Measurements from ENCODE around the gene INSIG1.

- TF ChIP-seq SP1 (IDR thresholded peaks at IDR 0.05): no peak
- TF ChIP-seq FOXA1 (IDR thresholded peaks at IDR 0.05): no peak
- no peak for TF ChIP-seq HDGF (IDR thresholded peaks at IDR 0.05; ENCODE audit: borderline replicate concordance)
- TF ChIP-seq ARNT (IDR thresholded peaks at IDR 0.05): no peak
- TF ChIP-seq ZNF384 (IDR thresholded peaks at IDR 0.05): no peak
- no peak for TF ChIP-seq ELF4 (IDR thresholded peaks at IDR 0.05)
- no peak for TF ChIP-seq NFRKB (IDR thresholded peaks at IDR 0.05)
- no peak for TF ChIP-seq FOXM1 (IDR thresholded peaks at IDR 0.05; ENCODE audit: borderline replicate concordance)
- TF ChIP-seq, protein P1, sequence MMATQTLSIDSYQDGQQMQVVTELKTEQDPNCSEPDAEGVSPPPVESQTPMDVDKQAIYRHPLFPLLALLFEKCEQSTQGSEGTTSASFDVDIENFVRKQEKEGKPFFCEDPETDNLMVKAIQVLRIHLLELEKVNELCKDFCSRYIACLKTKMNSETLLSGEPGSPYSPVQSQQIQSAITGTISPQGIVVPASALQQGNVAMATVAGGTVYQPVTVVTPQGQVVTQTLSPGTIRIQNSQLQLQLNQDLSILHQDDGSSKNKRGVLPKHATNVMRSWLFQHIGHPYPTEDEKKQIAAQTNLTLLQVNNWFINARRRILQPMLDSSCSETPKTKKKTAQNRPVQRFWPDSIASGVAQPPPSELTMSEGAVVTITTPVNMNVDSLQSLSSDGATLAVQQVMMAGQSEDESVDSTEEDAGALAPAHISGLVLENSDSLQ (IDR thresholded peaks at IDR 0.05): no peak
- no peak for TF ChIP-seq LEF1 (IDR thresholded peaks at IDR 0.05; ENCODE audit: borderline replicate concordance)
- TF ChIP-seq SUZ12 (IDR thresholded peaks at IDR 0.05): no peak
- TF ChIP-seq TARDBP (IDR thresholded peaks at IDR 0.05): no peak
- TF ChIP-seq BHLHE40 (IDR thresholded peaks at IDR 0.05; ENCODE audit: borderline replicate concordance): no peak
- TF ChIP-seq FOXK2 (IDR thresholded peaks at IDR 0.05): no peak
Measured at GRCh38 chr7:155358066-155358947, 60.6 kb downstream of the INSIG1 start.

Data from HEK293T (cell line).